ENCODE measurements around the gene PLXNA1.

Gene PLXNA1

GRCh38 chr3:127002195-127003174 lies 19.6 kb downstream of the PLXNA1 start:
- DNase-seq, result peak in 5 of 14 donors; percentile 24 to 54 (median 38)

GRCh38 chr3:127003175-127003555 lies 20.2 kb downstream of the PLXNA1 start:
- DNase-seq, result no peak

- DNase-seq, result no peak
Measured at GRCh38 chr3:127003601-127004280, 20.8 kb downstream of the PLXNA1 start.

GRCh38 chr3:127004641-127005397 lies 21.9 kb downstream of the PLXNA1 start:
- DNase-seq, result no peak

DNA sequence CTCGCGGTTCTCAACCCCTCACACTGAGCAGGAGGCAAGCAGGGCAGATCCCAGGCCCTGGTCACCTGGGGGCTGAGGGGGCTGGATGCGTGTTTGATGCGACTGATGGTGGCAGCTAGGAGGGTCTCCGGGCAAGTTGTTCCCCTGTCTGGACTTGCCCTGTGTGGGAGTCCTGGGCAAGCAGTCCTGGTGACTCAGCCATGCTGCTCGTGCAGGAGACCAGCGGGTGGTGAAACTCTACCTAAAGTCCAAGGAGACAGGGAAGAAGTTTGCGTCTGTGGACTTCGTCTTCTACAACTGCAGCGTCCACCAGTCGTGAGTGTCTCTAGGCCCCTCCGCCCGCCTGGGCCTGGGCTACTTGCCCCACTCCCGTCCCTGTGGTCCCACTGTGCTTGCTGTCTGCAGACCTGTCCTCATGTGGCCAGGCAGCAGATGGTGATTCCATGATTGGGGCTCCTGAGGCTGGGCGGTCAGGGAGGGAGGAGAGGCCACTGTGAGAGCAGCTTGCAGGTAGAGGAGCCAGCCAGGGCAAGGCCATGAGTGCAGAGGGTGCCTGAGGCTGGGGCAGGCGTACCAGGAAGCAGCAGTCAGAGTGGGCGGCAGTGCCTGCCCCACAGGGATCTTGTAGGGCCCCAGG lies 23.1 kb downstream of the PLXNA1 start:
- peak in 1 of 14 donors; percentile 30 for DNase-seq

GRCh38 chr3:127006781-127007436 lies 24.0 kb downstream of the PLXNA1 start:
- peak in 1 of 14 donors; percentile 7 for DNase-seq

DNA sequence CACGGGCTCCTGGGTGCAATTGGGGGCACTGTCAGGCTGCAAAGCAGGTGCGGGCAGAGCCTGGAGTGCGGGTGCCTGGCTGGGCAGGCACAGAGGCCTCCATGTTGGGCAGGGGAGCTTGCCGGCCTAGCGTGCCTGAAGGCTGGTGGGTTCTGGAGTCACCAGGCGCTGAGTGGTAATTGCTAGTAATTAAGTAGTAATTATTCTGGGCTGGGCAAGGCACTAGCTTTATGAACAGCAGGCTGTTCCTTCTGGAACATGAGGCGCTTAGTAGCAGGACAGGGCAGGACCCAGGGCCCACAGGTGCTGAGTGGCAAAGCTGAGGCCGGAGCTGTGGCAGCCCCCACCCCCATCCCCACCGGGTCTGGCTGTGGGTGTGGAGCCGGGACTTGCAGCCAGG lies 25.3 kb downstream of the PLXNA1 start:
- DNase-seq, result no peak

DNA sequence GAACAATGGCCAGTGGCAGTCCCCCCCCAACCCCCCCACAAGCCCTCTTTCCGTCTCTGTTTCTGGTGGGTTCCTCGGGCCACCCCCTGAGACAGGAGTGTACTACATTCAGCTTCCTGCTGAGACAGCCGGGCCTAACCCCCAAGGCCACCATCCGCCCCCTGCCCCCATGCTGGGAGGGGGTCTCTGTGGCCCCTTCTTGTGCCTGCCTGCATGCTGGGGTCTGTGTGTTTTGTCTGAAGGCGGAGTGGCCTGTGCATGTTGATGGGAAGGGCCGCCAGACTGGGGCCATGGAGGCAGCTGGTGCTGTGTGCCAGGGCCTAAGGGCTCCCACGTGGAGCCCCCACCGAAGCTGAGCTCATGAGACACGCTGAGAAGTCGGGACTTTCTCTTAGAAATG lies 26.6 kb downstream of the PLXNA1 start:
- no peak for DNase-seq

DNA sequence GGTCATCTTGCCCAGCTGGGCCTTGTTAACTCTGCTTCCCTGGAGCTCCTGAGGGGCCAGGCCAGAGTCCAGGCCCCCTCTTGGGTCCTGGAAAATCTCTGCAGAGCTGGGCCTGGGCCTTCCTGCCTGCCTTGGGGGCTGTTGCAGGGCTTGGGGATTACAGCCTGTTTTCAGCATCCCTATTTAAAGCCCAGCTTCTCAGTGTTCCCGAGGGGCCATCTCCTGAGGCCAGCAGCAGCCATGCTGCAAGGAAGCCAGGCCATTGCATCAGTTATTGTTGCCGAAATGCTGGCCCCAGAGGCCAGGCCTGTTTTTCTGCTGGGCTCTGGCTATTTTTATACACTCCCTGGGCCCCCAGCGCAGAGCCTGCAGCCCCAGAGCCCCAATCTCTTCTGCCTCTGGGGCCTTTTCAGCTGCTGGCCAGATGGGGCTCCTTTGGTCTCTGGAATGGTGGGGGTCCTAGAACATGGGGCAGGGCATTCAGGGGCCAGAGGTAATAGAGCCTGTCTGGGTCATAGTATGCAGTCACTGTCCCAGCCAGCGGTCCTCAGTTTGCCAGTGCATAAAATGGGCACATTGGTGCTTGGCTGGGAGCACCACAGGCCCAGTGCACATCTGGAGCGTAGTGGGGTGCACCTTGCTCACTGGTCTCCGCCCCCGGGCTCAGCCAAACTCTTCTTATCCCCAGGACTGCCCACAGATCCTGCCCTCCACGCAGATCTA lies 28.5 kb downstream of the PLXNA1 start:
- DNase-seq, result no peak

DNA sequence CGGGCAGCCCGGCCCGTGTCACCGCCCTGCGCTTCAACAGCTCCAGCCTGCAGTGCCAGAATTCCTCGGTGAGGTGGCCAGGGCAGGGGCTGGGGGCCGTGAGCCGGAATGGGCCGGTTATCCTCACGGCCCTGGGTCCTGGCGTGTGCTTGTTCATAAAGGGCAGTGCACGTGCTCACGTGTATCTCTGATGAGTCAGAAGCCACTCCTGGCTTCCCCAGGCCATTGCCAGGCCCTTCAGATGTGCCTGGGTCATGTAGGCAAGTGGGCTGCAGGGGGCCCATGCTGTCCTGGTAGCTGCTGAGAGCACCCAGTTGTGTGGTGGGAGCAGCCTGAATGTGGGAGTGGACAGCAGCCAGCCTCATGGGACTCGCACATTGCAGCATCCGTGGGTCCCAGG lies 29.2 kb downstream of the PLXNA1 start:
- no peak for DNase-seq

DNA sequence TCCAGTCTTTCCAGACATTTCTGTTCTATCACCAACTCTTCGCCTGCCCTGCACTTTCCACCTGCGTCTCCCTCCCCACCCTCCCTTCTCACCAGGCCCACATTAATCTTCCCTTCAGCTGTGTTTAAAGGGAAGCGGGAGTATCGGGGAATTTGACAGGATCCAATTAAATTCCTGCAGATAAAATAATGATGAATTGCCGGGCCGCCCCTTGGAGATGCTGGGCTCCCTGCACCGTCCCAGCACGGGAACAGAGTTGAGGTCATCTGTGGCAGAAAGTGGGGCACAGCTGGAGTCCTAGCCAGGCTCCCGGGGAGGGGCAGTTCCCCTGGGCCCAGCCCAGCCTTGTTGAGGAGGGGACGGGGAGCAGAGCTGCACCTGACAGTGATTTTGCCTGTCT lies 30.3 kb downstream of the PLXNA1 start:
- no peak for DNase-seq

GRCh38 chr3:127013758-127014535 lies 31.0 kb downstream of the PLXNA1 start:
- DNase-seq, result no peak

DNA sequence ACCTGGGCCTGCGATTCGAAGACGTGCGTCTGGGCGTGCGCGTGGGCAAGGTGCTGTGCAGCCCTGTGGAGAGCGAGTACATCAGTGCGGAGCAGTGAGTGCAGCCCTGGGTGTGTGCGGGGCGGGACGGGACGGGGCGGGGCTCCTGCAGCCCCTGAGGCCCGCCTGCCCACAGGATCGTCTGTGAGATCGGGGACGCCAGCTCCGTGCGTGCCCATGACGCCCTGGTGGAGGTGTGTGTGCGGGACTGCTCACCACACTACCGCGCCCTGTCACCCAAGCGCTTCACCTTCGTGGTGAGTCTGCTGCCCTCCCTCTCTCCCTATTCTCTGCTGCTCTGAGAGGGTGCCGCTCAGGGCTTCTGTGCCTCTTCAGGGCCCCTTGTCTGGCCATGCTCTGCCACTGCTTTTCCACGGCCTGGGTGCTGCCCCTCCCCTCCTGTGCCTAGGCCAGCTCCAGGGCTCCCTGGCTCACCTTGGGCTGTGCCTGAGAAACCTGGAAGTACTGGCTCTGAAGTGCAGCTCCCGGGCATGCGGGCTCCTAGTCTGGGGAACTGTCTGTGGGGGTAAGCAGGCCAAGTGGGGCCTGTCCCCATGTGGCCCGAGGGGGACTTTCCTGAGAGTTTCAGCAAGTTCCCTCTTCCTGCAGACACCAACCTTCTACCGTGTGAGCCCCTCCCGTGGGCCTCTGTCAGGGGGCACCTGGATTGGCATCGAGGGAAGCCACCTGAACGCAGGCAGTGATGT lies 31.8 kb downstream of the PLXNA1 start:
- no peak for DNase-seq

- no peak for DNase-seq
Measured at GRCh38 chr3:127015282-127016042, 32.5 kb downstream of the PLXNA1 start.

DNA sequence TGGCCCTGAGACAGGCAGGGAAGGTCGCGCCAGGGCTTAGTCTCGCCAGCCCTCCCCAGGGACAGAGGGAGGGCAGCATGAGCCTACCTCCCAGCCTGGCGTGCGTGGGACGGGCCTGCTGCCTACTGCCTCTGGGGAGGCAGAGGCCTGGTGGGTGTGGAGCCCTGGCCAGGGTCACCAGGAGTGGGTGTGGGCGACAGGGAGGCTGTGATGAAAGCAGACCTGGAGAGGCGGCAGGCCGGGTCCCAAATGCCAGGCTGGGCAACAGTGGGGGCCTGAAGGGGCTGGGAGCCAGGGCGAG lies 33.1 kb downstream of the PLXNA1 start:
- no peak for DNase-seq

- no peak for DNase-seq
Measured at GRCh38 chr3:127016461-127016860, 33.5 kb downstream of the PLXNA1 start.

DNA sequence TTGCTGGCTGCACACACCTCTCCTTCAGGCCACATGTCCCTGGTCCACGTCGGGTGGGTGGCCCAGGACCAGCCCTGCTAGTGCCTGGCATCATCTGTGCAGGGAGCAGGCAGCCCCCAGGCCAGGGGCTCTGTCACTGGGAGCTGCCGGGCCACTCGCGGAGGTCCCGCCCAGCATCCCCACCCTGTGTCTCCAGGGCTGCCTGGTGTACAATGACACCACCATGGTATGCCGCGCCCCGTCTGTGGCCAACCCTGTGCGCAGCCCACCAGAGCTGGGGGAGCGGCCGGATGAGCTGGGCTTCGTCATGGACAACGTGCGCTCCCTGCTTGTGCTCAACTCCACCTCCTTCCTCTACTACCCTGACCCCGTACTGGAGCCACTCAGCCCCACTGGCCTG lies 34.3 kb downstream of the PLXNA1 start:
- DNase-seq, result no peak

DNA sequence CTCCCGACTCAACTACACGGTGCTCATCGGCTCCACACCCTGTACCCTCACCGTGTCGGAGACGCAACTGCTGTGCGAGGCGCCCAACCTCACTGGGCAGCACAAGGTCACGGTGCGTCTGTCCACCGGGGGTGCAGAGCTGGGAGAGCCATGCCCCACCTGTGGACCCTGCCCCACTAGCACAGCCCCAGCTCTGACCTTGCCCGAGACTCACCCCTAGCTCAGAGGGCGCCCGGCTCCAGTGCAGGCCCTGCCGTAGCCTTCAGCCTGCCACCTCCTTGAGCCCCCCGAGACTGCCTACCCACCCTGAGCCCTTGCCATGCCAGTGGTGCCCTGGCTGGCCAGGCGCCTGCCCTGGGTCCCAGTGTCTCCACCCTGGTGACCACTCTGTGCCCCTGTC lies 34.9 kb downstream of the PLXNA1 start:
- no peak for DNase-seq

DNA sequence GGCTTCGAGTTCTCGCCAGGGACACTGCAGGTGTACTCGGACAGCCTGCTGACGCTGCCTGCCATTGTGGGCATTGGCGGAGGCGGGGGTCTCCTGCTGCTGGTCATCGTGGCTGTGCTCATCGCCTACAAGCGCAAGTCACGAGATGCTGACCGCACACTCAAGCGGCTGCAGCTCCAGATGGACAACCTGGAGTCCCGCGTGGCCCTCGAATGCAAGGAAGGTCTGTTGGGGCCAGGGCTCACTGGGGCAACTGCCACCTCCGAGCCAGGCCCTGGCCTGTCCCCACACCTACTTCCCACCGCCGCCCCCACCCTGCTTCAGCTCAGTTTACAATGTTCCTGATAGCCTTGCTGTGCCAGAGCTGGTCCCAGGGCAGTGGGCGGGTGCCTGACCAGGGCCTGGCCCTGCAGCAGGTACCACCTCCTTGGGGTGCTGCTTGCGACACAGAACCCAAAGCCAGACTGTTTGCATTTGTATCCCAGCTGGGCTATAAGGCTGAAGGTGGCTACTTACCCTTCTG lies 35.5 kb downstream of the PLXNA1 start:
- no peak for DNase-seq
